ENCODE measurements around the gene VAMP5. TPM values are rescaled to one million over a fixed set of nuclear protein-coding genes. Genes with fewer than 3 reads are reported as not detected.
A peak's percentile ranks its signal among the peaks of the same experiment; 100 is the strongest.

The VAMP5 gene
- total and polyA plus RNA-seq, 9 of the 15 experiments (the other 6 are each of a cell fraction or from before 2014, with no cell fraction given) = 0.54 to 1.9 (median 1.5) TPM; not detected in 2

DNA sequence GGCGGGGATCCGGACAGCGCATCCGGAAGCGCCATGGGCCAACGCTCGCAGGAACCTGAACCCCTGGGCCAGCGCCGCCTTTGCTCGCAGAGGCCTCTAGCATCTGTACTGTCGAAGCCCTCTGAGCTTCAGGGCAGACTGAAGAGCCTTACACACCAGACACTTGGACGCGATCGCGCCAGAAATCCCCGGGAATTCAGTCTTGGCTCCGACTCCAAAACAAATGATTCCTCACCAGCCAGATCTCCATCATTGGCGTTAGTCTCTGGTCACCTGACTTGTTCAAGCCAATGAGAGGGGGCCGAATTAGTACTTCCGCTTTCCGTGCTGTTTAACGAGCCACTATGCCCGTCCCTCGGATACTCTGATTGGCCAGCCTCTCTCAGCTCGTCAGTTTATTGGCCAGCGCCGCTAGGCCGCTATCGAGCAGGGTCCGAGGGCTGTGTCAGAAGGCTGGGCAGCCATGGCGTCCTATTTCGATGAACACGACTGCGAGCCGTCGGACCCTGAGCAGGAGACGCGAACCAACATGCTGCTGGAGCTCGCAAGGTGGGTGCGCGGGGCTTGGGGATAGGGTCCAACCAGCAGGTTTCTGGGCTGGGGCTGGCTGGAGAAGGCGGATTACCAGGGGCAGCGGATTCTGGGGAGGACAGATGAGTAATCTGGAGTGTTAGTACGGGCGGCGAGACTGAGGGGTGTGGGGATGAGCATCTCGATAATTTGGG, 11.2 kb downstream of the VAMP5 start, which contains the start of gene RNF181 (continued):
- TF ChIP-seq, protein P1, sequence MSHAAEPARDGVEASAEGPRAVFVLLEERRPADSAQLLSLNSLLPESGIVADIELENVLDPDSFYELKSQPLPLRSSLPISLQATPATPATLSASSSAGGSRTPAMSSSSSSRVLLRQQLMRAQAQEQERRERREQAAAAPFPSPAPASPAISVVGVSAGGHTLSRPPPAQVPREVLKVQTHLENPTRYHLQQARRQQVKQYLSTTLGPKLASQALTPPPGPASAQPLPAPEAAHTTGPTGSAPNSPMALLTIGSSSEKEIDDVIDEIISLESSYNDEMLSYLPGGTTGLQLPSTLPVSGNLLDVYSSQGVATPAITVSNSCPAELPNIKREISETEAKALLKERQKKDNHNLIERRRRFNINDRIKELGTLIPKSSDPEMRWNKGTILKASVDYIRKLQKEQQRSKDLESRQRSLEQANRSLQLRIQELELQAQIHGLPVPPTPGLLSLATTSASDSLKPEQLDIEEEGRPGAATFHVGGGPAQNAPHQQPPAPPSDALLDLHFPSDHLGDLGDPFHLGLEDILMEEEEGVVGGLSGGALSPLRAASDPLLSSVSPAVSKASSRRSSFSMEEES (CRISPR knock-in tag; IDR thresholded peaks at IDR 0.05) = peak; percentile 93
- peak; percentile 15 for TF ChIP-seq HNRNPLL (IDR thresholded peaks at IDR 0.05; ENCODE audit: low read depth, low read length, poor library complexity, severe bottlenecking)
- no peak for TF ChIP-seq SMARCA5 (IDR thresholded peaks at IDR 0.05)
- TF ChIP-seq EZH2 (IDR thresholded peaks at IDR 0.05; ENCODE audit: borderline replicate concordance, low read depth, low read length) = no peak
- TF ChIP-seq, protein P2, sequence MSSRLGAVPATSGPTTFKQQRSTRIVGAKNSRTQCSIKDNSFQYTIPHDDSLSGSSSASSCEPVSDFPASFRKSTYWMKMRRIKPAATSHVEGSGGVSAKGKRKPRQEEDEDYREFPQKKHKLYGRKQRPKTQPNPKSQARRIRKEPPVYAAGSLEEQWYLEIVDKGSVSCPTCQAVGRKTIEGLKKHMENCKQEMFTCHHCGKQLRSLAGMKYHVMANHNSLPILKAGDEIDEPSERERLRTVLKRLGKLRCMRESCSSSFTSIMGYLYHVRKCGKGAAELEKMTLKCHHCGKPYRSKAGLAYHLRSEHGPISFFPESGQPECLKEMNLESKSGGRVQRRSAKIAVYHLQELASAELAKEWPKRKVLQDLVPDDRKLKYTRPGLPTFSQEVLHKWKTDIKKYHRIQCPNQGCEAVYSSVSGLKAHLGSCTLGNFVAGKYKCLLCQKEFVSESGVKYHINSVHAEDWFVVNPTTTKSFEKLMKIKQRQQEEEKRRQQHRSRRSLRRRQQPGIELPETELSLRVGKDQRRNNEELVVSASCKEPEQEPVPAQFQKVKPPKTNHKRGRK (tag; IDR thresholded peaks at IDR 0.05) = no peak
- no peak for TF ChIP-seq MCM3 (IDR thresholded peaks at IDR 0.05)
- no peak for TF ChIP-seq HDGF (IDR thresholded peaks at IDR 0.05)
- TF ChIP-seq, protein P3, sequence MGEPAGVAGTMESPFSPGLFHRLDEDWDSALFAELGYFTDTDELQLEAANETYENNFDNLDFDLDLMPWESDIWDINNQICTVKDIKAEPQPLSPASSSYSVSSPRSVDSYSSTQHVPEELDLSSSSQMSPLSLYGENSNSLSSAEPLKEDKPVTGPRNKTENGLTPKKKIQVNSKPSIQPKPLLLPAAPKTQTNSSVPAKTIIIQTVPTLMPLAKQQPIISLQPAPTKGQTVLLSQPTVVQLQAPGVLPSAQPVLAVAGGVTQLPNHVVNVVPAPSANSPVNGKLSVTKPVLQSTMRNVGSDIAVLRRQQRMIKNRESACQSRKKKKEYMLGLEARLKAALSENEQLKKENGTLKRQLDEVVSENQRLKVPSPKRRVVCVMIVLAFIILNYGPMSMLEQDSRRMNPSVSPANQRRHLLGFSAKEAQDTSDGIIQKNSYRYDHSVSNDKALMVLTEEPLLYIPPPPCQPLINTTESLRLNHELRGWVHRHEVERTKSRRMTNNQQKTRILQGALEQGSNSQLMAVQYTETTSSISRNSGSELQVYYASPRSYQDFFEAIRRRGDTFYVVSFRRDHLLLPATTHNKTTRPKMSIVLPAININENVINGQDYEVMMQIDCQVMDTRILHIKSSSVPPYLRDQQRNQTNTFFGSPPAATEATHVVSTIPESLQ (CRISPR knock-in tag; IDR thresholded peaks at IDR 0.05) = no peak
- TF ChIP-seq EWSR1 (IDR thresholded peaks at IDR 0.05; ENCODE audit: borderline replicate concordance, low read depth, partially characterized antibody) = no peak
- TF ChIP-seq HCFC1 (IDR thresholded peaks at IDR 0.05; ENCODE audit: low read depth, low read length) = no peak; the same call in none of the 2 replicates
- no peak for TF ChIP-seq NBN (IDR thresholded peaks at IDR 0.05; ENCODE audit: low read depth)
- peak; percentile 74; the same call in 1 of the 2 replicates for TF ChIP-seq GTF2E2 (tag; IDR thresholded peaks at IDR 0.05)
- TF ChIP-seq MTF1 (CRISPR knock-in tag; IDR thresholded peaks at IDR 0.05; ENCODE audit: borderline replicate concordance) = no peak
- TF ChIP-seq, protein P4, sequence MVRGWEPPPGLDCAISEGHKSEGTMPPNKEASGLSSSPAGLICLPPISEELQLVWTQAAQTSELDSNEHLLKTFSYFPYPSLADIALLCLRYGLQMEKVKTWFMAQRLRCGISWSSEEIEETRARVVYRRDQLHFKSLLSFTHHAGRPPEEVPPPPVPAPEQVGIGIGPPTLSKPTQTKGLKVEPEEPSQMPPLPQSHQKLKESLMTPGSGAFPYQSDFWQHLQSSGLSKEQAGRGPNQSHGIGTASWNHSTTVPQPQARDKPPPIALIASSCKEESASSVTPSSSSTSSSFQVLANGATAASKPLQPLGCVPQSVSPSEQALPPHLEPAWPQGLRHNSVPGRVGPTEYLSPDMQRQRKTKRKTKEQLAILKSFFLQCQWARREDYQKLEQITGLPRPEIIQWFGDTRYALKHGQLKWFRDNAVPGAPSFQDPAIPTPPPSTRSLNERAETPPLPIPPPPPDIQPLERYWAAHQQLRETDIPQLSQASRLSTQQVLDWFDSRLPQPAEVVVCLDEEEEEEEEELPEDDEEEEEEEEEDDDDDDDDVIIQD (CRISPR knock-in tag; IDR thresholded peaks at IDR 0.05) = no peak
- no peak for TF ChIP-seq SMARCB1 (IDR thresholded peaks at IDR 0.05; ENCODE audit: insufficient read length, low read depth)
- no peak; the same call in 1 of the 2 replicates for TF ChIP-seq NCOA1 (IDR thresholded peaks at IDR 0.05; ENCODE audit: low read depth)
- no peak for TF ChIP-seq CBX3 (IDR thresholded peaks at IDR 0.05; ENCODE audit: borderline replicate concordance in 1 of 2, low read length in 2 of 2)
- TF ChIP-seq, protein P5, sequence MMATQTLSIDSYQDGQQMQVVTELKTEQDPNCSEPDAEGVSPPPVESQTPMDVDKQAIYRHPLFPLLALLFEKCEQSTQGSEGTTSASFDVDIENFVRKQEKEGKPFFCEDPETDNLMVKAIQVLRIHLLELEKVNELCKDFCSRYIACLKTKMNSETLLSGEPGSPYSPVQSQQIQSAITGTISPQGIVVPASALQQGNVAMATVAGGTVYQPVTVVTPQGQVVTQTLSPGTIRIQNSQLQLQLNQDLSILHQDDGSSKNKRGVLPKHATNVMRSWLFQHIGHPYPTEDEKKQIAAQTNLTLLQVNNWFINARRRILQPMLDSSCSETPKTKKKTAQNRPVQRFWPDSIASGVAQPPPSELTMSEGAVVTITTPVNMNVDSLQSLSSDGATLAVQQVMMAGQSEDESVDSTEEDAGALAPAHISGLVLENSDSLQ (IDR thresholded peaks at IDR 0.05) = no peak; the same call in 1 of the 2 replicates
- 0 out of 2 replicates have a peak, but pooled peaks have one; percentile 26 for TF ChIP-seq ZNF24 (IDR thresholded peaks at IDR 0.05)
- no peak; the same call in 1 of the 2 replicates for TF ChIP-seq SMARCE1 (IDR thresholded peaks at IDR 0.05)
- TF ChIP-seq HDAC8 (tag; IDR thresholded peaks at IDR 0.05) = no peak

Measured in K562 (cell line).